K562 (cell line): ENCODE data around the gene CTSO. TPM values are rescaled to one million over a fixed set of nuclear protein-coding genes. Genes with fewer than 3 reads are reported as not detected.

Source experiments
- ATAC-seq: fragments of 200-7000 bp; cut with Tn5 transposase; 3 replicates; pipeline ENCODE4 v1.9.1; 2020; ENCODE audit warnings: moderate library complexity
- BruUV-seq: library from RNA; stranded (reverse); fragments of 400-500 nt; replicated peaks from 2 replicates; lab custom pipeline; 2021; lab: Mats Ljungman, UMichigan
- CTCF ChIA-PET: fragments of 300-600 bp; formaldehyde crosslinking; extraction: SDS; loops from one replicate; lab custom pipeline; 2021; ENCODE audit warnings: low intra/inter-chr PET ratio; lab: Yijun Ruan, JAX
- POLR2A ChIA-PET: fragments of 300-600, 350-650 bp; sonication (Branson Sonifier 250); formaldehyde crosslinking; extraction: SDS; loops from one replicate; lab custom pipeline; 2021; ENCODE audit warnings: antibody characterized with exemption, inconsistent platforms; lab: Yijun Ruan, JAX
- DNase-seq, 4 experiments: peaks; one replicate each; pipeline versions ENCODE4 v3.0.0 to v3.0.0-alpha.2; 2011 to 2018; ENCODE audit warnings: low spot score in 3 of 4, mixed read lengths in 3 of 4; ENCODE audit errors: extremely low read depth in 1 of 4
- FAIRE-seq: peaks from 2 replicates; lab custom pipeline; 2011; peaks lifted over from hg19 to GRCh38; lab: Jason Lieb, UNC
- H2AFZ ChIP-seq: 2 replicates; pipeline ENCODE4 v1.6.0; 2011; ENCODE audit warnings: low read depth, low read length, control low read depth, inconsistent platforms
- H3K27ac ChIP-seq: fragments of 200-600 bp; 3 replicates; pipeline ENCODE4 v1.8.0; 2011; ENCODE audit warnings: low read depth, mild to moderate bottlenecking, control low read depth, inconsistent platforms, low read length, moderate library complexity, mixed read lengths; ENCODE audit errors: extremely low read depth
- H3K27me3 ChIP-seq, 2 experiments: fragments of 300-600 bp in 1 of 2; 2 replicates in 1 of 2; 3 replicates in 1 of 2; pipeline versions ENCODE4 v1.6.0 to v1.8.0; 2011; ENCODE audit warnings: inconsistent platforms in 2 of 2, low read length in 2 of 2, mild to moderate bottlenecking in 1 of 2, mixed read lengths in 1 of 2, moderate library complexity in 1 of 2; ENCODE audit not compliant: control insufficient read depth in 2 of 2, insufficient read depth in 2 of 2
- H3K36me3 ChIP-seq: fragments of 300-600 bp; 3 replicates; pipeline ENCODE4 v1.8.0; 2011; ENCODE audit warnings: mild to moderate bottlenecking, low read length, inconsistent platforms; ENCODE audit not compliant: control insufficient read depth, insufficient read depth
- H3K4me1 ChIP-seq, 2 experiments: fragments of 200-600 bp in 1 of 2; replicated peaks in 1 of 2; 2 replicates in 1 of 2; 3 replicates in 1 of 2; pipeline versions ENCODE4 v1.5.1 to v1.8.0; 2011; ENCODE audit warnings: inconsistent platforms in 2 of 2, low read length in 2 of 2, mild to moderate bottlenecking in 1 of 2, mixed read lengths in 1 of 2, moderate library complexity in 1 of 2; ENCODE audit not compliant: control insufficient read depth in 2 of 2, insufficient read depth in 2 of 2
- H3K4me2 ChIP-seq: 2 replicates; pipeline ENCODE4 v1.6.1; 2011; ENCODE audit warnings: low read length, control low read depth, inconsistent platforms, mixed read lengths; ENCODE audit not compliant: insufficient read depth
- H3K4me3 ChIP-seq: fragments of 200-600 bp; sonication (generic), shearing (Covaris generic); 2 replicates; pipeline ENCODE4 v1.5.1; 2016; ENCODE audit warnings: control low read depth, inconsistent platforms
- H3K79me2 ChIP-seq: fragments of 200-600 bp; 3 replicates; pipeline ENCODE4 v1.8.0; 2011; ENCODE audit warnings: low read length, inconsistent platforms; ENCODE audit not compliant: control insufficient read depth, insufficient read depth
- H3K9ac ChIP-seq, 2 experiments: 2 replicates each; pipeline versions ENCODE4 v1.6.0 to v1.6.1; 2011; ENCODE audit warnings: low read depth in 2 of 2, low read length in 2 of 2, control low read depth in 1 of 2, inconsistent platforms in 1 of 2, mild to moderate bottlenecking in 1 of 2, mixed read lengths in 1 of 2; ENCODE audit not compliant: insufficient read depth in 1 of 2
- H3K9me1 ChIP-seq: one replicate; pipeline ENCODE4 v1.6.0; 2011; ENCODE audit warnings: inconsistent platforms, mild to moderate bottlenecking, low read length, moderate library complexity; ENCODE audit not compliant: control insufficient read depth, insufficient read depth
- H3K9me3 ChIP-seq: replicated peaks from 2 replicates; pipeline ENCODE4 v1.5.1; 2011; ENCODE audit warnings: low read depth, low read length, inconsistent platforms; ENCODE audit not compliant: control insufficient read depth, insufficient read depth
- H4K20me1 ChIP-seq: replicated peaks from 2 replicates; pipeline ENCODE4 v1.6.1; 2011; ENCODE audit warnings: low read length, inconsistent platforms, mixed read lengths; ENCODE audit not compliant: control insufficient read depth, insufficient read depth
- AFF1 ChIP-seq, 2 experiments: fragments of 450-650 bp; IDR thresholded peaks; 2 replicates each; pipeline ENCODE4 v1.6.1; 2018; ENCODE audit warnings: mild to moderate bottlenecking in 2 of 2, low read depth in 1 of 2; ENCODE audit not compliant: partially characterized antibody in 2 of 2
- ELF1 ChIP-seq: fragments of 200-800 bp; sonication (Bioruptor generic); IDR thresholded peaks from 2 replicates; pipeline ENCODE4 v1.6.1; 2016; ENCODE audit warnings: missing genetic modification characterization, missing compliant biosample characterization
- GABPA ChIP-seq: fragments of 200-800 bp; sonication (Bioruptor generic); conservative IDR thresholded peaks from 2 replicates; pipeline ENCODE4 v1.6.1; 2016; ENCODE audit warnings: low read depth, missing genetic modification characterization, missing compliant biosample characterization
- HDAC2 ChIP-seq: fragments of 450-650 bp; IDR thresholded peaks from 2 replicates; pipeline ENCODE4 v1.6.1; 2016; ENCODE audit warnings: mild to moderate bottlenecking
- KAT7 ChIP-seq: sonication (generic); formaldehyde crosslinking; IDR thresholded peaks from 2 replicates; pipeline ENCODE4 v1.8.0; 2022; ENCODE audit warnings: missing genetic modification reagents, mild to moderate bottlenecking, borderline replicate concordance
- KLF6 ChIP-seq: fragments of 250-450 bp; sonication (Bioruptor Pico); IDR thresholded peaks from 2 replicates; pipeline ENCODE4 v1.4.0; 2020; ENCODE audit warnings: mild to moderate bottlenecking, moderate library complexity, borderline replicate concordance
- LCOR ChIP-seq: sonication (generic); formaldehyde crosslinking; IDR thresholded peaks from 2 replicates; pipeline ENCODE4 v1.8.0; 2022; ENCODE audit warnings: mild to moderate bottlenecking, missing genetic modification reagents
- MTA1 ChIP-seq: fragments of 450-650 bp; IDR thresholded peaks from 2 replicates; pipeline ENCODE4 v1.6.1; 2017; ENCODE audit warnings: borderline replicate concordance
- NR2F6 ChIP-seq: fragments of 450-650 bp; formaldehyde crosslinking; IDR thresholded peaks from 2 replicates; pipeline ENCODE4 v1.4.0; 2020; ENCODE audit warnings: mild to moderate bottlenecking
- PRDM10 ChIP-seq: fragments of 450-650 bp; IDR thresholded peaks from 2 replicates; pipeline ENCODE4 v1.6.1; 2018; ENCODE audit not compliant: partially characterized antibody
- RB1 ChIP-seq: fragments of 450-650 bp; IDR thresholded peaks from 2 replicates; pipeline ENCODE4 v1.6.1; 2017; ENCODE audit warnings: low read depth, mild to moderate bottlenecking
- SAFB2 ChIP-seq: fragments of 200-400 bp; formaldehyde crosslinking; IDR thresholded peaks from 2 replicates; pipeline ENCODE4 v1.6.1; 2018; ENCODE audit warnings: borderline replicate concordance, low read length, low read depth, moderate library complexity; ENCODE audit not compliant: severe bottlenecking
- SMC3 ChIP-seq: conservative IDR thresholded peaks from 2 replicates; pipeline ENCODE4 v1.6.1; 2011; ENCODE audit warnings: low read depth, low read length, improper control_type of control experiment; ENCODE audit not compliant: insufficient read depth
- TEAD1 ChIP-seq, 2 experiments: fragments of 450-650 bp in 1 of 2; sonication (generic) in 1 of 2; formaldehyde crosslinking; IDR thresholded peaks; 2 replicates each; pipeline versions ENCODE4 v1.4.0 to v1.8.0; 2020 to 2022; ENCODE audit warnings: mild to moderate bottlenecking in 2 of 2, missing genetic modification reagents in 1 of 2
- ZNF668 ChIP-seq: fragments of 250-450 bp; sonication (Bioruptor Pico); IDR thresholded peaks from 2 replicates; pipeline ENCODE4 v1.8.0; 2022; ENCODE audit warnings: mild to moderate bottlenecking, inconsistent platforms
- ZNF699 ChIP-seq: fragments of 250-450 bp; sonication (Bioruptor Pico); IDR thresholded peaks from 2 replicates; pipeline ENCODE4 v1.8.0; 2021; ENCODE audit warnings: mild to moderate bottlenecking, moderate library complexity; ENCODE audit not compliant: insufficient replicate concordance
- WGBS: fragments of 100-300 bp; shearing (Covaris generic); methylation state at CpG from one replicate; pipeline ENCODE4 v1.1.6; 2016; ENCODE audit warnings: low coverage, mixed read lengths; ENCODE audit not compliant: insufficient coverage; ENCODE audit errors: missing lambda C conversion rate; 5-methylcytosine and 5-hydroxymethylcytosine counted together
- in situ Hi-C: fragments of 300-500 bp; cut with MboI; formaldehyde crosslinking; loops from 4 replicates; pipeline ENCODE4 v1.15.0; 2018; ENCODE audit warnings: inconsistent platforms, mixed read lengths
- intact Hi-C: fragments of 100-400 bp; cut with micrococcal nuclease; formaldehyde crosslinking; loops from 2 replicates; pipeline ENCODE4 v1.14.2; 2022
- polyA plus RNA-seq, 8 experiments: library from polyadenylated mRNA; depleted of rRNA in 4 of 8; stranded (reverse) in 5 of 8; unstranded in 3 of 8; fragments of >200 nt; fragmentation: Nextera tagmentation in 2 of 8; fragmentation: Illumina TruSeq in 1 of 8; extraction: Ambion mirVana in 2 of 8; extraction: Trizol in 1 of 8; gene quantifications; 2 replicates each; pipeline versions ENCODE4 v1.2.1 to v1.2.3, GENCODE V29; 2011 to 2014; ENCODE audit warnings: inconsistent platforms in 1 of 8, missing spikeins in 1 of 8
- total RNA-seq, 7 experiments: library from RNA; depleted of rRNA in 6 of 7; stranded (reverse); fragments of >200 nt in 6 of 7; fragmentation: Illumina TruSeq in 2 of 7; extraction: Trizol in 2 of 7; gene quantifications; 2 replicates each; pipeline versions ENCODE4 v1.2.1 to v1.2.3, GENCODE V29; 2011 to 2021; ENCODE audit warnings: low replicate concordance in 1 of 7

Gene CTSO
- total and polyA plus RNA-seq, 9 of the 15 experiments (the other 6 are each of a cell fraction or from before 2014, with no cell fraction given), result 0.03 to 0.07 (median 0.04) TPM; not detected in 5

- Histone ChIP-seq H3K36me3 (no peaks in the 10 kb centered on the region), H3K4me1 (no peaks in the 10 kb centered on the region), H3K27ac (no peak overlapping the region), H3K9me3 (no peaks in the 10 kb centered on the region), H3K9ac (no peak overlapping the region), H3K9me1 (no peaks in the 10 kb centered on the region), H3K4me2 (no peak overlapping the region), H3K79me2 (no peaks in the 10 kb centered on the region), H3K27me3 (no peaks in the 10 kb centered on the region), H2AFZ (no peak overlapping the region), H3K4me3 (no peak overlapping the region), H4K20me1 (no peaks in the 10 kb centered on the region)
- ATAC-seq, result no peak
- no TSS peak for BruUV-seq
- FAIRE-seq, result no peak
- WGBS, result 0% methylated on average over 2 of the region's 2 CpGs
- ChIA-PET POLR2A (no interaction called here), CTCF (no interaction called here)
- DNase-seq, result no peak
- intact Hi-C loops (no loop called here), in situ Hi-C loops (no loop called here)
- no peak for TF ChIP-seq ZNF668 (CRISPR knock-in tag)
- TF ChIP-seq KLF6 (CRISPR knock-in tag), result no peak
- no peak for TF ChIP-seq ZNF699 (CRISPR knock-in tag)
- no peak for TF ChIP-seq LCOR (CRISPR knock-in tag)
- no peak for TF ChIP-seq SAFB2
- TF ChIP-seq TEAD1 (CRISPR knock-in tag; IDR thresholded peaks at IDR 0.05), result no peak
- no peak for TF ChIP-seq RB1
- TF ChIP-seq HDAC2, result no peak
- TF ChIP-seq NR2F6 (CRISPR knock-in tag), result no peak
- no peak for TF ChIP-seq KAT7 (CRISPR knock-in tag)
- TF ChIP-seq MTA1, result no peak
- no peak for TF ChIP-seq AFF1 (IDR thresholded peaks at IDR 0.05; ENCODE audit: low read depth in 1 of 2, partially characterized antibody in 2 of 2)
- TF ChIP-seq SMC3, result no peak
- no peak for TF ChIP-seq PRDM10
- TF ChIP-seq ELF1 (tag), result no peak
- no peak for TF ChIP-seq GABPA (tag)
These were observed 12.5 kb upstream of the CTSO start for GRCh38 chr4:155966171-155966570.
